IMR-90 (cell line): ENCODE measurements around the gene FBLIM1. TPM values are rescaled to one million over a fixed set of nuclear protein-coding genes. Genes with fewer than 3 reads are reported as not detected.

Source experiments
- ATAC-seq: fragments of 200-7000 bp; cut with Tn5 transposase; 2 replicates; pipeline ENCODE4 v1.9.1; 2020; ENCODE audit warnings: low read depth, mild to moderate bottlenecking, moderate library complexity
- BruUV-seq: library from RNA; stranded (reverse); fragments of 400-500 nt; replicated peaks from 2 replicates; lab custom pipeline; 2021; lab: Mats Ljungman, UMichigan
- CTCF ChIA-PET: fragments of 300-600 bp; formaldehyde crosslinking; extraction: SDS; loops from one replicate; lab custom pipeline; 2021; ENCODE audit warnings: antibody characterized with exemption; lab: Yijun Ruan, JAX
- POLR2A ChIA-PET: fragments of 300-600 bp; sonication (Branson Sonifier 250); formaldehyde crosslinking; loops from one replicate; lab custom pipeline; 2022; ENCODE audit warnings: antibody characterized with exemption; ENCODE audit not compliant: unreplicated experiment; lab: Charles Lee
- DNase-seq: peaks from one replicate; pipeline ENCODE4 v3.0.0; 2013
- H2AFZ ChIP-seq: replicated peaks from 2 replicates; pipeline ENCODE3; 2013; ENCODE audit warnings: low read length, mild to moderate bottlenecking; ENCODE audit not compliant: poor library complexity
- H2AK5ac ChIP-seq: 2 replicates; pipeline ENCODE4 v1.6.1; 2013; ENCODE audit warnings: low read depth, low read length, inconsistent platforms
- H2AK9ac ChIP-seq: replicated peaks from 2 replicates; pipeline ENCODE3; 2013; ENCODE audit warnings: mild to moderate bottlenecking, low read depth, low read length, moderate library complexity; ENCODE audit not compliant: poor library complexity
- H2BK120ac ChIP-seq: 2 replicates; pipeline ENCODE4 v1.6.1; 2013; ENCODE audit warnings: low read depth, low read length, inconsistent platforms
- H2BK15ac ChIP-seq: 3 replicates; pipeline ENCODE4 v1.6.1; 2013; ENCODE audit warnings: low read depth, low read length, inconsistent platforms
- H2BK20ac ChIP-seq: 2 replicates; pipeline ENCODE4 v1.6.1; 2013; ENCODE audit warnings: low read depth, mild to moderate bottlenecking, inconsistent platforms, low read length, moderate library complexity
- H2BK5ac ChIP-seq: 2 replicates; pipeline ENCODE4 v1.6.1; 2013; ENCODE audit warnings: mild to moderate bottlenecking, low read depth, low read length, inconsistent platforms; ENCODE audit not compliant: poor library complexity, severe bottlenecking
- H3K14ac ChIP-seq: replicated peaks from 2 replicates; pipeline ENCODE4 v1.6.1; 2013; ENCODE audit warnings: low read depth, low read length, inconsistent platforms
- H3K18ac ChIP-seq: 2 replicates; pipeline ENCODE4 v1.6.1; 2013; ENCODE audit warnings: low read depth, low read length, control low read depth
- H3K23ac ChIP-seq: 2 replicates; pipeline ENCODE4 v1.6.1; 2013; ENCODE audit warnings: low read depth, low read length, inconsistent platforms
- H3K27ac ChIP-seq: 2 replicates; pipeline ENCODE4 v1.5.1; 2013; ENCODE audit warnings: mild to moderate bottlenecking, control low read depth, low read length; ENCODE audit not compliant: insufficient read depth
- H3K27me3 ChIP-seq: 2 replicates; pipeline ENCODE4 v1.6.1; 2013; ENCODE audit warnings: low read length; ENCODE audit not compliant: control insufficient read depth, insufficient read depth
- H3K36me3 ChIP-seq: 2 replicates; pipeline ENCODE4 v1.6.1; 2013; ENCODE audit warnings: low read length, mixed read lengths; ENCODE audit not compliant: control insufficient read depth, insufficient read depth
- H3K4ac ChIP-seq: 2 replicates; pipeline ENCODE4 v1.6.1; 2013; ENCODE audit warnings: low read depth, low read length, inconsistent platforms
- H3K4me1 ChIP-seq: 2 replicates; pipeline ENCODE4 v1.6.1; 2013; ENCODE audit warnings: low read length, mixed read lengths; ENCODE audit not compliant: control insufficient read depth, insufficient read depth
- H3K4me2 ChIP-seq: 2 replicates; pipeline ENCODE4 v1.6.1; 2013; ENCODE audit warnings: low read depth, mild to moderate bottlenecking, control low read depth, low read length, moderate library complexity
- H3K4me3 ChIP-seq: 2 replicates; pipeline ENCODE4 v1.5.1; 2013; ENCODE audit warnings: low read depth, mild to moderate bottlenecking, control low read depth, low read length, moderate library complexity; ENCODE audit not compliant: insufficient read depth
- H3K56ac ChIP-seq: 2 replicates; pipeline ENCODE4 v1.6.1; 2013; ENCODE audit warnings: low read length, inconsistent platforms; ENCODE audit not compliant: insufficient read depth; ENCODE audit errors: extremely low read depth
- H3K79me1 ChIP-seq, 2 experiments: 2 replicates each; pipeline ENCODE4 v1.6.1; 2013; ENCODE audit warnings: low read length in 2 of 2, inconsistent platforms in 1 of 2, low read depth in 1 of 2
- H3K9ac ChIP-seq: 2 replicates; pipeline ENCODE4 v1.6.1; 2013; ENCODE audit warnings: low read depth, low read length, control low read depth
- H3K9me1 ChIP-seq: 2 replicates; pipeline ENCODE4 v1.6.1; 2013; ENCODE audit warnings: low read length, inconsistent platforms; ENCODE audit not compliant: insufficient read depth
- H3K9me3 ChIP-seq: 2 replicates; pipeline ENCODE4 v1.6.1; 2013; ENCODE audit warnings: low read length; ENCODE audit not compliant: control insufficient read depth, insufficient read depth
- H4K20me1 ChIP-seq: 2 replicates; pipeline ENCODE4 v1.6.1; 2013; ENCODE audit warnings: low read length, inconsistent platforms; ENCODE audit not compliant: insufficient read depth
- H4K5ac ChIP-seq: 2 replicates; pipeline ENCODE4 v1.6.1; 2013; ENCODE audit warnings: mild to moderate bottlenecking, low read depth, low read length, control low read depth
- H4K8ac ChIP-seq, 2 experiments: 2 replicates each; pipeline ENCODE4 v1.6.1; 2013; ENCODE audit warnings: low read depth in 2 of 2, low read length in 2 of 2, control low read depth in 1 of 2, inconsistent platforms in 1 of 2
- H4K91ac ChIP-seq: 2 replicates; pipeline ENCODE4 v1.6.1; 2013; ENCODE audit warnings: low read depth, low read length, inconsistent platforms; ENCODE audit not compliant: insufficient read depth
- BHLHE40 ChIP-seq: fragments of 150-350 bp; IDR thresholded peaks from 2 replicates; pipeline ENCODE4 v1.6.1; 2016; ENCODE audit warnings: mild to moderate bottlenecking, low read depth, low read length
- CEBPB ChIP-seq: IDR thresholded peaks from 2 replicates; pipeline ENCODE4 v1.6.1; 2012; ENCODE audit warnings: low read depth, low read length, improper control_type of control experiment
- CHD1 ChIP-seq: IDR thresholded peaks from 2 replicates; pipeline ENCODE4 v1.6.1; 2012; ENCODE audit warnings: low read depth, low read length, improper control_type of control experiment
- MAFK ChIP-seq: IDR thresholded peaks from 2 replicates; pipeline ENCODE4 v1.6.1; 2012; ENCODE audit warnings: low read depth, low read length, improper control_type of control experiment
- POLR2A ChIP-seq: IDR thresholded peaks from 2 replicates; pipeline ENCODE4 v1.6.1; 2012; ENCODE audit warnings: mild to moderate bottlenecking, low read depth, low read length
- RAD21 ChIP-seq: IDR thresholded peaks from 2 replicates; pipeline ENCODE4 v1.6.1; 2012; ENCODE audit warnings: low read length, improper control_type of control experiment
- RCOR1 ChIP-seq: IDR thresholded peaks from 2 replicates; pipeline ENCODE4 v1.6.1; 2012; ENCODE audit warnings: mild to moderate bottlenecking, low read length, improper control_type of control experiment; ENCODE audit not compliant: insufficient replicate concordance
- RFX5 ChIP-seq: IDR thresholded peaks from 2 replicates; pipeline ENCODE4 v1.8.0; 2012; ENCODE audit warnings: low read depth, mild to moderate bottlenecking, low read length, moderate library complexity
- SMC3 ChIP-seq: fragments of 150-350 bp; IDR thresholded peaks from 2 replicates; pipeline ENCODE4 v1.6.1; 2016; ENCODE audit warnings: low read depth, mild to moderate bottlenecking, antibody characterized with exemption, low read length, moderate library complexity
- WGBS, 2 experiments: methylation state at CpG; one replicate each; pipeline versions ENCODE4 v1.1.5 to v1.1.7; 2013; ENCODE audit warnings: missing lambda C conversion rate in 2 of 2; ENCODE audit not compliant: insufficient read length in 1 of 2; ENCODE audit errors: extremely low coverage in 2 of 2; 5-methylcytosine and 5-hydroxymethylcytosine counted together
- dilution Hi-C: fragments of 300-500 bp; cut with HindIII; formaldehyde crosslinking; loops from one replicate; pipeline ENCODE4 v1.14.3; 2018; ENCODE audit warnings: low sequenced_read_pairs; ENCODE audit not compliant: unreplicated experiment
- in situ Hi-C: fragments of 300-500 bp; cut with MboI; formaldehyde crosslinking; loops from 3 replicates; pipeline ENCODE4 v1.14.3; 2019; ENCODE audit warnings: low sequenced_read_pairs, inconsistent platforms, mixed read lengths
- intact Hi-C: fragments of 100-400 bp; cut with micrococcal nuclease; formaldehyde crosslinking; loops from 2 replicates; pipeline ENCODE4 v1.10.0; 2022
- polyA plus RNA-seq, 3 experiments: library from polyadenylated mRNA; depleted of rRNA; stranded (reverse); fragments of >200 nt; gene quantifications; 2 replicates each; pipeline ENCODE4 v1.2.3, GENCODE V29; 2012; ENCODE audit warnings: low replicate concordance in 1 of 3
- total RNA-seq: library from RNA; depleted of rRNA; stranded (reverse); fragments of >200 nt; gene quantifications from 2 replicates; pipeline ENCODE4 v1.2.3, GENCODE V29; 2012
- TF ChIP-seq, protein P1 (sequence below): fragments of 150-350 bp; IDR thresholded peaks from 2 replicates; pipeline ENCODE4 v1.6.1; 2017; ENCODE audit warnings: mild to moderate bottlenecking, antibody characterized with exemption, low read length, low read depth
- TF ChIP-seq, protein P2 (sequence below): fragments of 150-350 bp; IDR thresholded peaks from 2 replicates; pipeline ENCODE4 v1.6.1; 2016; ENCODE audit warnings: low read depth, mild to moderate bottlenecking, low read length, moderate library complexity, borderline replicate concordance

Gene FBLIM1
- total and polyA plus RNA-seq, 2 of the 4 experiments (the other 2 are of a cell fraction): 52.2 to 140 TPM

DNA sequence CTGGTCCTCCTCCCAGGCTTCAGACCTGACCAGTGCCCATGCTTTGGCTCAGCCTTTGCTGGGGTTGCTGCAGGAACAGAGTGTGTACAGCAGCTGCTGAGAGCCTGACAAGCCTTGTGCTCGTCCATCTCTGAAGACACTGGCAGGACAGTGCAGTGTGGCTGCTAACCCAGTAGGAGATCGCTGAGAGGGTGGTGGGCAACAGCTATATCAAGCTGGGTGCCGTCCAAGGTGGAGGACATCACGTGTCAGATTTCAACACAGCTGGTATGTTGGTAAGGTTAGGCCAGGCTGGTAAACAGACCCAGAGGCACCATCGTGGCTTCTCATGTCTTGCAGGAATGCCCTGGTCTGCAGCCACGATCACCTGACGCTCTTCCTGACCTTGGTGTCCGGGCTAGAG, 40.4 kb upstream of the FBLIM1 start:
- Histone ChIP-seq H4K5ac (no peak overlapping the region), H3K4me3 (no peak overlapping the region), H3K56ac (no peak overlapping the region), H3K14ac (no peak overlapping the region), H3K9me3 (no peaks in the 10 kb centered on the region), H3K18ac (no peak overlapping the region), H2BK15ac (no peak overlapping the region), H3K4me1 (peaks cover 5% of the 10 kb centered on the region), H3K9ac (no peak overlapping the region), H2AK9ac (no peak overlapping the region), H4K8ac (no peak overlapping the region), H3K23ac (no peak overlapping the region), H2BK20ac (no peak overlapping the region), H3K27ac (no peak overlapping the region), H2AK5ac (no peak overlapping the region), H4K91ac (no peak overlapping the region), H3K79me1 (peaks cover 30 to 45% of the 10 kb centered on the region in 2 experiments), H4K20me1 (peaks cover 30% of the 10 kb centered on the region), H2AFZ (no peak overlapping the region), H2BK5ac (no peak overlapping the region), H3K4ac (no peak overlapping the region), H3K9me1 (peaks cover 9% of the 10 kb centered on the region), H2BK120ac (no peak overlapping the region), H3K27me3 (no peaks in the 10 kb centered on the region), H3K4me2 (no peak overlapping the region), H3K36me3 (peaks cover 58% of the 10 kb centered on the region)
- TF ChIP-seq POLR2A (no peak), BHLHE40 (no peak), RAD21 (no peak), RCOR1 (no peak), MAFK (no peak), SMC3 (no peak), CEBPB (no peak), RFX5 (no peak), CHD1 (no peak)
- TF ChIP-seq, protein P1, sequence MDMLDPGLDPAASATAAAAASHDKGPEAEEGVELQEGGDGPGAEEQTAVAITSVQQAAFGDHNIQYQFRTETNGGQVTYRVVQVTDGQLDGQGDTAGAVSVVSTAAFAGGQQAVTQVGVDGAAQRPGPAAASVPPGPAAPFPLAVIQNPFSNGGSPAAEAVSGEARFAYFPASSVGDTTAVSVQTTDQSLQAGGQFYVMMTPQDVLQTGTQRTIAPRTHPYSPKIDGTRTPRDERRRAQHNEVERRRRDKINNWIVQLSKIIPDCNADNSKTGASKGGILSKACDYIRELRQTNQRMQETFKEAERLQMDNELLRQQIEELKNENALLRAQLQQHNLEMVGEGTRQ: no peak
- TF ChIP-seq, protein P2, sequence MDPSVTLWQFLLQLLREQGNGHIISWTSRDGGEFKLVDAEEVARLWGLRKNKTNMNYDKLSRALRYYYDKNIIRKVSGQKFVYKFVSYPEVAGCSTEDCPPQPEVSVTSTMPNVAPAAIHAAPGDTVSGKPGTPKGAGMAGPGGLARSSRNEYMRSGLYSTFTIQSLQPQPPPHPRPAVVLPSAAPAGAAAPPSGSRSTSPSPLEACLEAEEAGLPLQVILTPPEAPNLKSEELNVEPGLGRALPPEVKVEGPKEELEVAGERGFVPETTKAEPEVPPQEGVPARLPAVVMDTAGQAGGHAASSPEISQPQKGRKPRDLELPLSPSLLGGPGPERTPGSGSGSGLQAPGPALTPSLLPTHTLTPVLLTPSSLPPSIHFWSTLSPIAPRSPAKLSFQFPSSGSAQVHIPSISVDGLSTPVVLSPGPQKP: no peak
- ChIA-PET CTCF (no interaction called here), POLR2A (interaction anchor here (0.5 kb wide), 1 partner anchor 42 kb away, joined by 5 read pairs; no protein-coding TSS in a partner anchor)
- no TSS peak for BruUV-seq
- DNase-seq (no peak), ATAC-seq (no peak)
- intact Hi-C loops (no loop called here), dilution Hi-C loops (no loop called here), in situ Hi-C loops (no loop called here)
- WGBS, 2 experiments: 85% methylated on average over 5 of the region's 8 CpGs; no CpG with 5 or more reads in 1 of the 2 experiments
